CD14-positive monocyte (primary cell): Measurements from ENCODE around the gene LIN54. TPM values are rescaled to one million over a fixed set of nuclear protein-coding genes. Genes with fewer than 3 reads are reported as not detected.

Experiments used
- DNase-seq, 3 donors: peaks; one replicate each; pipeline ENCODE4 v3.0.0-alpha.2; 2011 to 2022
- H2AFZ ChIP-seq: 2 replicates; pipeline ENCODE4 v1.6.0; 2012; ENCODE audit warnings: mild to moderate bottlenecking, low read depth, low read length, inconsistent platforms; ENCODE audit not compliant: insufficient read depth, poor library complexity, severe bottlenecking
- H3K27ac ChIP-seq, 2 donors: 1 replicate in 1 of 2; 2 replicates in 1 of 2; pipeline ENCODE4 v1.5.1; 2012 to 2013; ENCODE audit warnings: low read length in 2 of 2, control low read depth in 1 of 2, inconsistent platforms in 1 of 2, low read depth in 1 of 2, mild to moderate bottlenecking in 1 of 2
- H3K27me3 ChIP-seq, 2 donors: one replicate each; pipeline versions ENCODE4 v1.6.0 to v1.6.1; 2011 to 2013; ENCODE audit warnings: low read length in 2 of 2; ENCODE audit not compliant: control insufficient read depth in 2 of 2, insufficient read depth in 2 of 2
- H3K36me3 ChIP-seq, 2 donors: replicated peaks in 1 of 2; 1 replicate in 1 of 2; 2 replicates in 1 of 2; pipeline versions ENCODE4 v1.5.1 to v1.6.1; 2012 to 2013; ENCODE audit warnings: low read length in 2 of 2, control low read depth in 1 of 2, inconsistent platforms in 1 of 2, mild to moderate bottlenecking in 1 of 2; ENCODE audit not compliant: insufficient read depth in 2 of 2, control insufficient read depth in 1 of 2
- H3K4me1 ChIP-seq, 2 donors: 1 replicate in 1 of 2; 2 replicates in 1 of 2; pipeline versions ENCODE4 v1.5.1 to v1.6.1; 2012 to 2013; ENCODE audit warnings: low read length in 2 of 2, control low read depth in 1 of 2, inconsistent platforms in 1 of 2, mild to moderate bottlenecking in 1 of 2, moderate library complexity in 1 of 2; ENCODE audit not compliant: insufficient read depth in 2 of 2, control insufficient read depth in 1 of 2
- H3K4me2 ChIP-seq: replicated peaks from 2 replicates; pipeline ENCODE3; 2012; ENCODE audit warnings: low read length, moderate library complexity, mild to moderate bottlenecking; ENCODE audit not compliant: poor library complexity, severe bottlenecking; ENCODE audit errors: extremely low read depth
- H3K4me3 ChIP-seq, 3 experiments: fragments of 200-600 bp in 1 of 3; sonication (generic) in 1 of 3; replicated peaks in 1 of 3; 1 replicate in 2 of 3; 2 replicates in 1 of 3; pipeline ENCODE4 v1.5.1; 2011 to 2013; ENCODE audit warnings: low read length in 3 of 3, mild to moderate bottlenecking in 3 of 3, control low read depth in 2 of 3, low read depth in 2 of 3, inconsistent platforms in 1 of 3, moderate library complexity in 1 of 3
- H3K79me2 ChIP-seq: 2 replicates; pipeline ENCODE4 v1.6.0; 2012; ENCODE audit warnings: mild to moderate bottlenecking, control low read depth, inconsistent platforms, low read length, moderate library complexity; ENCODE audit not compliant: insufficient read depth
- H3K9ac ChIP-seq: 2 replicates; pipeline ENCODE4 v1.6.0; 2017; ENCODE audit warnings: low read length, mild to moderate bottlenecking; ENCODE audit not compliant: insufficient read depth, poor library complexity, severe bottlenecking
- H3K9me3 ChIP-seq, 2 donors: replicated peaks in 1 of 2; 1 replicate in 1 of 2; 2 replicates in 1 of 2; pipeline versions ENCODE4 v1.5.1 to v1.6.1; 2012 to 2013; ENCODE audit warnings: low read length in 2 of 2, control low read depth in 1 of 2; ENCODE audit not compliant: control insufficient read depth in 1 of 2, insufficient read depth in 1 of 2
- H4K20me1 ChIP-seq: 2 replicates; pipeline ENCODE4 v1.6.0; 2012; ENCODE audit warnings: mild to moderate bottlenecking, low read length, control low read depth, moderate library complexity; ENCODE audit not compliant: insufficient read depth
- H3K27ac Mint-ChIP-seq, 7 donors: one replicate each; pipeline ENCODE4 v1.8.0; 2020; ENCODE audit warnings: mild to moderate bottlenecking in 7 of 7, mixed read lengths in 7 of 7, moderate library complexity in 6 of 7, inconsistent platforms in 2 of 7
- H3K27me3 Mint-ChIP-seq, 3 donors: one replicate each; pipeline ENCODE4 v1.8.0; 2021 to 2022; ENCODE audit warnings: low read depth in 3 of 3, mild to moderate bottlenecking in 3 of 3, mixed read lengths in 3 of 3, moderate library complexity in 3 of 3, inconsistent platforms in 1 of 3
- H3K36me3 Mint-ChIP-seq, 2 donors: one replicate each; pipeline ENCODE4 v1.8.0; 2020; ENCODE audit warnings: mixed read lengths in 2 of 2, inconsistent platforms in 1 of 2, mild to moderate bottlenecking in 1 of 2
- H3K4me1 Mint-ChIP-seq: one replicate; pipeline ENCODE4 v1.8.0; 2020; ENCODE audit warnings: mild to moderate bottlenecking, mixed read lengths
- H3K4me3 Mint-ChIP-seq, 2 donors: one replicate each; pipeline ENCODE4 v1.8.0; 2020; ENCODE audit warnings: mild to moderate bottlenecking in 2 of 2, mixed read lengths in 2 of 2, moderate library complexity in 1 of 2
- H3K9me3 Mint-ChIP-seq, 7 donors: one replicate each; pipeline ENCODE4 v1.8.0; 2020 to 2022; ENCODE audit warnings: mixed read lengths in 7 of 7, mild to moderate bottlenecking in 6 of 7, moderate library complexity in 6 of 7, inconsistent platforms in 2 of 7
- WGBS: methylation state at CpG from one replicate; pipeline ENCODE4 v1.1.5; 2013; ENCODE audit warnings: missing lambda C conversion rate; ENCODE audit not compliant: insufficient coverage; 5-methylcytosine and 5-hydroxymethylcytosine counted together
- intact Hi-C, 2 donors: fragments of 100-400 bp; cut with micrococcal nuclease; formaldehyde crosslinking; loops; one replicate each; pipeline versions ENCODE4 v1.15.0 to v1.15.1; 2023
- polyA plus RNA-seq, 3 donors: library from polyadenylated mRNA; depleted of rRNA in 1 of 3; unstranded in 2 of 3; stranded (reverse) in 1 of 3; fragments of 300-500 nt in 2 of 3; fragments of >200 nt in 1 of 3; fragmentation: Illumina TruSeq in 2 of 3; gene quantifications; 1 replicate in 2 of 3; 2 replicates in 1 of 3; pipeline ENCODE4 v1.2.3, GENCODE V29; 2012 to 2021
- TF ChIP-seq, protein P1 (sequence below): fragments of 200-600 bp; IDR thresholded peaks from one replicate; pipeline ENCODE4 v1.8.0; 2022; ENCODE audit warnings: antibody characterized with exemption, mild to moderate bottlenecking

LIN54 gene
- polyA plus RNA-seq, 3 donors, result 2.9 to 6.4 (median 3.7) TPM

DNA sequence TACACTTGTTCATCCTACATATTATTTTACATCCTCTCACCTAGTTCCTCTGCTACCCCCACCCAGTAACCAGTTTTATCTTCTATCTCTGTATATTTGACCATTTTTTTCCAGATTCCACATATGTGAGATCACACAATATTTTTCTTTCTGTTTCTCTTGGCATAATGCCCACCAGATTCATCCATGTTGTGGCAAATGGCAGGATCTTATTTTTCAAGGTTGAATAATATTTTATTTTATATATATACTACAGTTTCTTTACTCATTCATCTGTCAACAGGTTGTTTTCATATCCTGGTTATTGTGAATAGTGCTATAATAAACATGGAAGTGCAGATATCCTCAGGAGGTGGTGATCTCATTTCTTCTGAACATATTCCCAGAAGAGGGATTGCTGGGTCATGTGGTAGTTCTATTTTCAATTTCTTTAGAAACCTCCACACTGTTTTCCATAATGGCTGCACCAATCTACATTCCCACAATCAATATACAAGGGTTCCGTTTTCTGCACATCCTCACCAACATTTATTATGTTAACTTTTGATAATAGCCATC lies 61.9 kb downstream of the LIN54 start:
- Mint-ChIP-seq H3K36me3 (peaks cover 23 to 30% of the 10 kb centered on the region in 2 donors), H3K4me1 (no peaks in the 10 kb centered on the region), H3K27me3 (no peaks in the 10 kb centered on the region), H3K27ac (no peak overlapping the region), H3K4me3 (no peak overlapping the region), H3K9me3 (peaks cover 0 to 2% (median 0%) of the 10 kb centered on the region in 7 donors)
- H3K27me3 ChIP-seq, result no peaks in the 10 kb centered on the region
- H2AFZ ChIP-seq, result no peak overlapping the region
- H3K4me2 ChIP-seq, result no peak overlapping the region
- no peaks in the 10 kb centered on the region for H3K9me3 ChIP-seq
- no peak overlapping the region for H3K9ac ChIP-seq
- TF ChIP-seq, protein P1, sequence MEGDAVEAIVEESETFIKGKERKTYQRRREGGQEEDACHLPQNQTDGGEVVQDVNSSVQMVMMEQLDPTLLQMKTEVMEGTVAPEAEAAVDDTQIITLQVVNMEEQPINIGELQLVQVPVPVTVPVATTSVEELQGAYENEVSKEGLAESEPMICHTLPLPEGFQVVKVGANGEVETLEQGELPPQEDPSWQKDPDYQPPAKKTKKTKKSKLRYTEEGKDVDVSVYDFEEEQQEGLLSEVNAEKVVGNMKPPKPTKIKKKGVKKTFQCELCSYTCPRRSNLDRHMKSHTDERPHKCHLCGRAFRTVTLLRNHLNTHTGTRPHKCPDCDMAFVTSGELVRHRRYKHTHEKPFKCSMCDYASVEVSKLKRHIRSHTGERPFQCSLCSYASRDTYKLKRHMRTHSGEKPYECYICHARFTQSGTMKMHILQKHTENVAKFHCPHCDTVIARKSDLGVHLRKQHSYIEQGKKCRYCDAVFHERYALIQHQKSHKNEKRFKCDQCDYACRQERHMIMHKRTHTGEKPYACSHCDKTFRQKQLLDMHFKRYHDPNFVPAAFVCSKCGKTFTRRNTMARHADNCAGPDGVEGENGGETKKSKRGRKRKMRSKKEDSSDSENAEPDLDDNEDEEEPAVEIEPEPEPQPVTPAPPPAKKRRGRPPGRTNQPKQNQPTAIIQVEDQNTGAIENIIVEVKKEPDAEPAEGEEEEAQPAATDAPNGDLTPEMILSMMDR, result no peak
- no peak overlapping the region for H3K27ac ChIP-seq
- no CpG with 5 or more reads among the region's 1 CpG for WGBS
- peaks cover 11 to 52% of the 10 kb centered on the region in 2 donors for H3K36me3 ChIP-seq
- peaks cover 8% of the 10 kb centered on the region for H3K79me2 ChIP-seq
- H4K20me1 ChIP-seq, result no peaks in the 10 kb centered on the region
- H3K4me3 ChIP-seq, result no peak overlapping the region
- no peaks in the 10 kb centered on the region for H3K4me1 ChIP-seq
- intact Hi-C loops, result no loop called here
- no peak for DNase-seq

DNA sequence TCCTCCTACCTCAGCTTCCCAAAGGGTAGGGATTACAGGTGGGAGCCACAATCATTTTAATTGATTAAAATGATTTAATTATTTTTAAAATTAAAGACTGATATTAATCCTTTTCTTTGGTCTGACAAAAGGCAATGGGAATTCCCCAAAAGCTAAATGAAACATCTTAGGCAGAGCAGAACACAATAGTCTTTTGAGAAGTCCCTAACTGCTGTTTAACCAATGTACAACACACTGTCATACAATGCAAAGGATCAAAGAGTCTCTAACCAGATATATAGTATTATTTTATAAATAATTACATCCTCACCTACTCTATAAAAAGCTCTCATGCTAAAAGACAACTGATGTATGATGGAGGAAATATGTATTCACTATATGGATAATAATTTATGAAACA lies 63.1 kb downstream of the LIN54 start:
- TF ChIP-seq, protein P1, result no peak
- no peaks in the 10 kb centered on the region for H3K9me3 ChIP-seq
- no peaks in the 10 kb centered on the region for H3K27me3 ChIP-seq
- Mint-ChIP-seq H3K36me3 (peaks cover 25 to 30% of the 10 kb centered on the region in 2 donors), H3K27ac (no peak overlapping the region), H3K4me1 (no peaks in the 10 kb centered on the region), H3K27me3 (no peaks in the 10 kb centered on the region), H3K4me3 (no peak overlapping the region), H3K9me3 (no peaks in the 10 kb centered on the region)
- intact Hi-C loops, result no loop called here
- no peaks in the 10 kb centered on the region for H4K20me1 ChIP-seq
- H3K4me3 ChIP-seq, result no peak overlapping the region
- H3K36me3 ChIP-seq, result peaks cover 9 to 64% of the 10 kb centered on the region in 2 donors
- no peak overlapping the region for H2AFZ ChIP-seq
- no peaks in the 10 kb centered on the region for H3K79me2 ChIP-seq
- H3K27ac ChIP-seq, result no peak overlapping the region
- H3K9ac ChIP-seq, result no peak overlapping the region
- H3K4me1 ChIP-seq, result no peaks in the 10 kb centered on the region
- no peak for DNase-seq
- no peak overlapping the region for H3K4me2 ChIP-seq
